Endodermal cell (in vitro differentiated cells): ENCODE measurements around the gene EPHA5. TPM values are rescaled to one million over a fixed set of nuclear protein-coding genes. Genes with fewer than 3 reads are reported as not detected.

Experiments used
- DNase-seq: peaks from one replicate; pipeline ENCODE4 v3.0.0-alpha.2; 2017
- H3K27ac ChIP-seq: 2 replicates; pipeline ENCODE4 v1.5.1; 2013; ENCODE audit warnings: mild to moderate bottlenecking, low read depth, low read length, moderate library complexity
- H3K27me3 ChIP-seq: 2 replicates; pipeline ENCODE4 v1.6.1; 2013; ENCODE audit warnings: mild to moderate bottlenecking, low read length, moderate library complexity; ENCODE audit not compliant: insufficient read depth, control insufficient read depth, poor library complexity, severe bottlenecking
- H3K36me3 ChIP-seq: 2 replicates; pipeline ENCODE4 v1.7.0; 2013; ENCODE audit warnings: mild to moderate bottlenecking, low read length, moderate library complexity; ENCODE audit not compliant: control insufficient read depth, insufficient read depth
- H3K4me1 ChIP-seq: one replicate; pipeline ENCODE4 v1.7.0; 2013; ENCODE audit warnings: low read length; ENCODE audit not compliant: control insufficient read depth, insufficient read depth
- H3K4me3 ChIP-seq: 2 replicates; pipeline ENCODE4 v1.5.1; 2013; ENCODE audit warnings: mild to moderate bottlenecking, low read length, moderate library complexity
- H3K9ac ChIP-seq: 2 replicates; pipeline ENCODE4 v1.6.1; 2013; ENCODE audit warnings: mild to moderate bottlenecking, low read length, moderate library complexity; ENCODE audit not compliant: poor library complexity, severe bottlenecking; ENCODE audit errors: extremely low read depth
- H3K9me3 ChIP-seq: 2 replicates; pipeline ENCODE4 v1.6.1; 2013; ENCODE audit warnings: mild to moderate bottlenecking, low read length, moderate library complexity; ENCODE audit not compliant: control insufficient read depth
- H3K27ac Mint-ChIP-seq: 2 replicates; pipeline ENCODE4 v1.8.0; 2020; ENCODE audit warnings: mixed read lengths
- H3K27me3 Mint-ChIP-seq: 2 replicates; pipeline ENCODE4 v1.8.0; 2021; ENCODE audit warnings: mild to moderate bottlenecking, mixed read lengths; ENCODE audit not compliant: insufficient read depth
- H3K36me3 Mint-ChIP-seq: 2 replicates; pipeline ENCODE4 v1.8.0; 2020; ENCODE audit warnings: low read depth, mixed read lengths
- H3K4me1 Mint-ChIP-seq: 2 replicates; pipeline ENCODE4 v1.8.0; 2020; ENCODE audit warnings: mixed read lengths
- H3K4me3 Mint-ChIP-seq: 2 replicates; pipeline ENCODE4 v1.8.0; 2020; ENCODE audit warnings: mild to moderate bottlenecking, moderate library complexity, mixed read lengths
- H3K9me3 Mint-ChIP-seq: 2 replicates; pipeline ENCODE4 v1.8.0; 2020; ENCODE audit warnings: mild to moderate bottlenecking, mixed read lengths
- WGBS, 2 experiments: methylation state at CpG; one replicate each; pipeline versions ENCODE4 v1.1.5 to v1.1.7; 2013; ENCODE audit warnings: missing lambda C conversion rate in 2 of 2, mixed read lengths in 1 of 2; ENCODE audit not compliant: insufficient coverage in 1 of 2, insufficient read length in 1 of 2; 5-methylcytosine and 5-hydroxymethylcytosine counted together
- total RNA-seq, 2 donors: library from RNA; stranded (reverse); fragmentation: NEBNext Ultra II Directional in 1 of 2; extraction: Animal tissue kit (Norgen Biotek cat#: 25700) in 1 of 2; gene quantifications; 2 replicates in 1 of 2; 3 replicates in 1 of 2; pipeline ENCODE4 v1.2.1, GENCODE V29; 2021
- TF ChIP-seq, protein P1 (sequence below): fragments of 200-600 bp; sonication (generic); conservative IDR thresholded peaks from 2 replicates; pipeline ENCODE4 v1.5.0; 2021; ENCODE audit warnings: antibody characterized with exemption, mild to moderate bottlenecking

Gene EPHA5
- total RNA-seq, 2 donors from 2014 or later = 0.09 TPM; not detected in 1

- H3K9ac ChIP-seq = no peak overlapping the region
- 1% methylated on average over 12 to 60 of the region's 60 CpGs for WGBS, 2 experiments
- Mint-ChIP-seq H3K4me3 (peak overlapping the region; percentile 50), H3K4me1 (peaks cover 25% of the 10 kb centered on the region), H3K27me3 (peaks cover 83% of the 10 kb centered on the region), H3K9me3 (no peaks in the 10 kb centered on the region), H3K27ac (no peak overlapping the region), H3K36me3 (no peaks in the 10 kb centered on the region)
- H3K36me3 ChIP-seq = no peaks in the 10 kb centered on the region
- H3K4me3 ChIP-seq = peak overlapping the region; percentile 79
- peak; percentile 80 for DNase-seq
- no peak overlapping the region for H3K27ac ChIP-seq
- TF ChIP-seq, protein P1, sequence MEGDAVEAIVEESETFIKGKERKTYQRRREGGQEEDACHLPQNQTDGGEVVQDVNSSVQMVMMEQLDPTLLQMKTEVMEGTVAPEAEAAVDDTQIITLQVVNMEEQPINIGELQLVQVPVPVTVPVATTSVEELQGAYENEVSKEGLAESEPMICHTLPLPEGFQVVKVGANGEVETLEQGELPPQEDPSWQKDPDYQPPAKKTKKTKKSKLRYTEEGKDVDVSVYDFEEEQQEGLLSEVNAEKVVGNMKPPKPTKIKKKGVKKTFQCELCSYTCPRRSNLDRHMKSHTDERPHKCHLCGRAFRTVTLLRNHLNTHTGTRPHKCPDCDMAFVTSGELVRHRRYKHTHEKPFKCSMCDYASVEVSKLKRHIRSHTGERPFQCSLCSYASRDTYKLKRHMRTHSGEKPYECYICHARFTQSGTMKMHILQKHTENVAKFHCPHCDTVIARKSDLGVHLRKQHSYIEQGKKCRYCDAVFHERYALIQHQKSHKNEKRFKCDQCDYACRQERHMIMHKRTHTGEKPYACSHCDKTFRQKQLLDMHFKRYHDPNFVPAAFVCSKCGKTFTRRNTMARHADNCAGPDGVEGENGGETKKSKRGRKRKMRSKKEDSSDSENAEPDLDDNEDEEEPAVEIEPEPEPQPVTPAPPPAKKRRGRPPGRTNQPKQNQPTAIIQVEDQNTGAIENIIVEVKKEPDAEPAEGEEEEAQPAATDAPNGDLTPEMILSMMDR = no peak
- no peaks in the 10 kb centered on the region for H3K9me3 ChIP-seq
- peaks cover 76% of the 10 kb centered on the region for H3K27me3 ChIP-seq
- H3K4me1 ChIP-seq = no peaks in the 10 kb centered on the region
These were observed 924 bp downstream of the EPHA5 start for GRCh38 chr4:65669111-65670019.

GRCh38 chr4:65668201-65669089, 1.8 kb downstream of the EPHA5 start:
- no peak overlapping the region for H3K9ac ChIP-seq
- no peak overlapping the region for H3K27ac ChIP-seq
- H3K36me3 ChIP-seq = no peaks in the 10 kb centered on the region
- H3K36me3 Mint-ChIP-seq = no peaks in the 10 kb centered on the region
- peaks cover 77% of the 10 kb centered on the region for H3K27me3 Mint-ChIP-seq
- H3K4me1 ChIP-seq = no peaks in the 10 kb centered on the region
- TF ChIP-seq, protein P1 = no peak
- WGBS, 2 experiments = 0 to 4% methylated on average over 4 to 32 of the region's 32 CpGs
- peak; percentile 62 for DNase-seq
- H3K9me3 ChIP-seq = no peaks in the 10 kb centered on the region
- H3K4me3 Mint-ChIP-seq = peak overlapping the region; percentile 50
- peaks cover 25% of the 10 kb centered on the region for H3K4me1 Mint-ChIP-seq
- peaks cover 74% of the 10 kb centered on the region for H3K27me3 ChIP-seq
- peak overlapping the region; percentile 79 for H3K4me3 ChIP-seq
- H3K9me3 Mint-ChIP-seq = no peaks in the 10 kb centered on the region
- no peak overlapping the region for H3K27ac Mint-ChIP-seq

- H3K4me1 ChIP-seq = no peaks in the 10 kb centered on the region
- no peaks in the 10 kb centered on the region for H3K36me3 ChIP-seq
- H3K36me3 Mint-ChIP-seq = no peaks in the 10 kb centered on the region
- no peaks in the 10 kb centered on the region for H3K9me3 Mint-ChIP-seq
- no peak overlapping the region for H3K4me3 Mint-ChIP-seq
- H3K27me3 Mint-ChIP-seq = peaks cover 68% of the 10 kb centered on the region
- no peak for DNase-seq
- H3K9ac ChIP-seq = no peak overlapping the region
- H3K4me1 Mint-ChIP-seq = peaks cover 25% of the 10 kb centered on the region
- TF ChIP-seq, protein P1 = no peak
- H3K4me3 ChIP-seq = no peak overlapping the region
- H3K27me3 ChIP-seq = peaks cover 65% of the 10 kb centered on the region
- H3K9me3 ChIP-seq = no peaks in the 10 kb centered on the region
- 13 to 21% methylated on average over 2 to 10 of the region's 10 CpGs for WGBS, 2 experiments
- H3K27ac Mint-ChIP-seq = no peak overlapping the region
- H3K27ac ChIP-seq = no peak overlapping the region
These were observed 2.7 kb downstream of the EPHA5 start for GRCh38 chr4:65667506-65668041.
